ENCODE data around the gene ENTREP3. TPM values are rescaled to one million over a fixed set of nuclear protein-coding genes. Genes with fewer than 3 reads are reported as not detected.
A peak's percentile ranks its signal among the peaks of the same experiment; 100 is the strongest.

The ENTREP3 gene, protein sequence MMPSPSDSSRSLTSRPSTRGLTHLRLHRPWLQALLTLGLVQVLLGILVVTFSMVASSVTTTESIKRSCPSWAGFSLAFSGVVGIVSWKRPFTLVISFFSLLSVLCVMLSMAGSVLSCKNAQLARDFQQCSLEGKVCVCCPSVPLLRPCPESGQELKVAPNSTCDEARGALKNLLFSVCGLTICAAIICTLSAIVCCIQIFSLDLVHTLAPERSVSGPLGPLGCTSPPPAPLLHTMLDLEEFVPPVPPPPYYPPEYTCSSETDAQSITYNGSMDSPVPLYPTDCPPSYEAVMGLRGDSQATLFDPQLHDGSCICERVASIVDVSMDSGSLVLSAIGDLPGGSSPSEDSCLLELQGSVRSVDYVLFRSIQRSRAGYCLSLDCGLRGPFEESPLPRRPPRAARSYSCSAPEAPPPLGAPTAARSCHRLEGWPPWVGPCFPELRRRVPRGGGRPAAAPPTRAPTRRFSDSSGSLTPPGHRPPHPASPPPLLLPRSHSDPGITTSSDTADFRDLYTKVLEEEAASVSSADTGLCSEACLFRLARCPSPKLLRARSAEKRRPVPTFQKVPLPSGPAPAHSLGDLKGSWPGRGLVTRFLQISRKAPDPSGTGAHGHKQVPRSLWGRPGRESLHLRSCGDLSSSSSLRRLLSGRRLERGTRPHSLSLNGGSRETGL
- 28.0 TPM for polyA plus RNA-seq (2013, experiment 1 of 2)
- polyA plus RNA-seq (2013, experiment 2 of 2): 27.0 TPM

DNA sequence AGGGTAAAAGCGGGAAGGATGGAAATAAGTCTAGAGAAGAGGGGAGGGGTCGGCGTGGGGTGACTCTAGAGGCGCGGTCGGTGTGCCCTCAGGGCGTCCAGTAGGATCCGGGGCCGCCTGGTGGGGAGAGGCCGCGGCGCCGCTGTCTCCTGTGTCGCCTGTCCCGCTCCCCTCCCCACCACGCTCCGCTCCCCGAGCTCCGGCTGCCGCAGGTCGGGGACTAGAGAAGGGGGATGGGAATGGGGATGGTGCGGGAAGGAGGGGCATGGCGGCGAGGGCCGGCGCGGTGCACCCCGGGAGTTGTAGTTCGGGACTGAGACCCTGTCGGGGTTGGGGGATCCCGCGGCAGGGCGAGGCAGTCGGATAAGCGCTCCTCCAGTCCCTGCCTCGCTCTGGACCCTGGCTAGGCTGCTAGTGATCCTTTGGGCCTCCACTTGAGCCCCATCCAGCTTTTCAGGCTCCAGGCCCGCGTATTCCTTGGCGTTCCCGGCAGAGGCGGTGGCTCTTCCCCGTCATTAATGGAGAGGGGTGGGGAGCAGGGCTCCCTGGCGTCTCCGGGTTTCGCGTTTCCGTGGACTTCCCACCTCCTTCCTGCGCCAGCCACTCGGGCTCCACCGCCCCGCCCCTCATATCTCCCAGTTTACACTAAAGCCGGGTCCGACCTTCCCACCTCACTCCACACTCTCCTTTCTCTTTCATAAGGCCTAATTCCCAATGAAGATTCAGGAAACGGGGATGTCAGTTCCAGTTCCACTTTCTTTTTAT lies at the start of gene ENTREP3:
TSS of gene ENTREP3 (minus strand) at position 241 of the 765 bp plus-strand sequence. CDS start 606 bp downstream, outside the sequence.
- peak within 1 kb of the TSS; percentile 82 for H3K4ac ChIP-seq (ENCODE audit: low read depth, low read length)
- peak within 1 kb of the TSS; percentile 69 for H2BK5ac ChIP-seq (ENCODE audit: low read length)
- H2BK15ac ChIP-seq (replicated peaks; ENCODE audit: low read depth): no peak within 1 kb of the TSS
- no peak within 1 kb of the TSS for H2BK120ac ChIP-seq (ENCODE audit: low read depth, low read length)
- H3K4me3 ChIP-seq (ENCODE audit: low read length): peak within 1 kb of the TSS; percentile 69
- H3K4me1 ChIP-seq (ENCODE audit: control insufficient read depth, low read depth, low read length): peaks cover 6% of the 10 kb centered on the region
- H3K56ac ChIP-seq (ENCODE audit: low read length): peak within 1 kb of the TSS; percentile 95
- H3K36me3 ChIP-seq (ENCODE audit: control insufficient read depth, insufficient read depth, low read length): peaks cover 3% of the 10 kb centered on the region
- H3K27ac ChIP-seq (ENCODE audit: low read depth, low read length): peak within 1 kb of the TSS; percentile 69
- peak within 1 kb of the TSS; percentile 86 for H3K9ac ChIP-seq (ENCODE audit: low read length)
- no peak within 1 kb of the TSS for H4K8ac ChIP-seq (ENCODE audit: low read depth, low read length)
- H4K5ac ChIP-seq (ENCODE audit: low read length): no peak within 1 kb of the TSS
- H3K23ac ChIP-seq (ENCODE audit: low read length): peak within 1 kb of the TSS; percentile 85
- peaks cover 4% of the 10 kb centered on the region for H3K79me1 ChIP-seq (ENCODE audit: low read length)
- H3K27me3 ChIP-seq (ENCODE audit: insufficient read depth, low read length, poor library complexity): no peaks in the 10 kb centered on the region
- WGBS (ENCODE audit: extremely low coverage, insufficient coverage, low lambda C conversion rate): no CpG with 5 or more reads among the region's 54 CpGs
- peak; percentile 93 for DNase-seq
- H2AK5ac ChIP-seq (ENCODE audit: low read length): peak within 1 kb of the TSS; percentile 59
- peak within 1 kb of the TSS; percentile 82 for H3K18ac ChIP-seq (ENCODE audit: low read length)
- peak within 1 kb of the TSS; percentile 95 for H3K4me2 ChIP-seq (ENCODE audit: low read length)
- no peaks in the 10 kb centered on the region for H3K79me2 ChIP-seq (ENCODE audit: control insufficient read depth, insufficient read depth, low read length)

DNA sequence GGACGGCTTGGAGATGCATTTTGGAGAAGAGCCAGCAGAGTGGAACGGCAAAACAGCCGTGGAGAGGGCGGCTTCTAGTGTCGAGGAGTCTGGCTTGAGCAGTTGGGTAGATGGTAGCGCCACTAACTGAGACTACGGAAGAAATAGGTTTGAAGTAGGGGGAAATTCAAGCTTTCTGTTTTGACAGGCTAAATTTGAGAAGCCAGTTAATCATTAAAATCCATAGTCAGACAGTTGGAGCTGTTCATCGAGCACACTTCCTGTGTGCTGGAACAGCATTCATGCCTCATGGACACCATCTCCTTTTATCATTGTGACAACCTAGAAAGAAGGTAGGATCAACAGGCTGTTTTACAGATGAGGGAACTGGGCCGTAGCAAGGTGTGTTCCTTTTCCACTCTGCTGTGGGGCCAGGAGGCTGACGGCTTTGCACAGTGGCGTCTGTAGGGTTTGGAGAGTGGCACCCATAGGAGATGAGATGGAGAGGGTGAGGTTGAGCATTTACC lies 49.3 kb upstream of the ENTREP3 start:
- Histone ChIP-seq H3K4ac (ENCODE audit: low read depth, low read length) (no peak overlapping the region), H3K4me1 (ENCODE audit: control insufficient read depth, low read depth, low read length) (no peaks in the 10 kb centered on the region), H3K18ac (ENCODE audit: low read length) (no peak overlapping the region), H3K4me3 (ENCODE audit: low read length) (no peak overlapping the region), H3K27me3 (ENCODE audit: insufficient read depth, low read length, poor library complexity) (no peaks in the 10 kb centered on the region), H3K27ac (ENCODE audit: low read depth, low read length) (no peak overlapping the region), H2BK120ac (ENCODE audit: low read depth, low read length) (no peak overlapping the region), H3K79me1 (ENCODE audit: low read length) (peaks cover 4% of the 10 kb centered on the region), H3K4me2 (ENCODE audit: low read length) (no peak overlapping the region), H3K9ac (ENCODE audit: low read length) (no peak overlapping the region), H2BK15ac (replicated peaks; ENCODE audit: low read depth) (no peak overlapping the region), H4K5ac (ENCODE audit: low read length) (no peak overlapping the region), H3K56ac (ENCODE audit: low read length) (no peak overlapping the region), H3K23ac (ENCODE audit: low read length) (no peak overlapping the region), H2BK5ac (ENCODE audit: low read length) (no peak overlapping the region), H3K36me3 (ENCODE audit: control insufficient read depth, insufficient read depth, low read length) (no peaks in the 10 kb centered on the region), H3K79me2 (ENCODE audit: control insufficient read depth, insufficient read depth, low read length) (peaks cover 8% of the 10 kb centered on the region), H2AK5ac (ENCODE audit: low read length) (peak overlapping the region; percentile 38), H4K8ac (ENCODE audit: low read depth, low read length) (no peak overlapping the region)
- DNase-seq: no peak
- no CpG with 5 or more reads among the region's 11 CpGs for WGBS (ENCODE audit: extremely low coverage, insufficient coverage, low lambda C conversion rate)

DNA sequence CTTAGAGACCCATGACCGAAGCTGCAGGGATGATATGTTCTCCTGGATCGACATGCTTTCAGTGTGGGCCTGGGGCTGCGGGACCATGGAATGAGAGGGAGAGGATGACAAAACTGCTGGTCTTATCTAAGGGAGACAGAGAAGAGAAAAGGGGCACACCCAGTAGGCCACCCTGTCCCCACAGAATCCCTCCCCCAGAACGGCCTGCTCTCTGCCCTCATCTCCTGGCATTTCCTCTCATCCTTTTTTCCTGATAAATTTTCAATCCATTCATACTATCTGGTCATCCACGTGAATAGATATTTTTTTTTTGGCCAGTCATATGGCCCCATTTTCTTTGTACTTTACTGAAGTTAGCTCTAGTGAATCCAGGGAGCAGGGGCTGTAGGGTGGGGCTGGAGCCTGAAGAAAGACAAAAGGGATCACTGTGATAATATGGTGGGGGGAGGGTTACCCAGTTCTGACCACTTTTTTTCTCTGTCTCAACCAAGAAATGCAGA lies 46.1 kb upstream of the ENTREP3 start, which contains the start of gene PKLR:
TSS of gene PKLR (minus strand) at position 97 of the 500 bp plus-strand sequence. CDS start at position 54, 43 bp downstream.
- H3K36me3 ChIP-seq (ENCODE audit: control insufficient read depth, insufficient read depth, low read length): no peaks in the 10 kb centered on the region
- H2BK120ac ChIP-seq (ENCODE audit: low read depth, low read length): no peak within 1 kb of the TSS
- no peak within 1 kb of the TSS for H3K18ac ChIP-seq (ENCODE audit: low read length)
- H3K4me1 ChIP-seq (ENCODE audit: control insufficient read depth, low read depth, low read length): no peaks in the 10 kb centered on the region
- no peak within 1 kb of the TSS for H2AK5ac ChIP-seq (ENCODE audit: low read length)
- no peak for DNase-seq
- H3K27ac ChIP-seq (ENCODE audit: low read depth, low read length): no peak within 1 kb of the TSS
- no peak within 1 kb of the TSS for H2BK15ac ChIP-seq (replicated peaks; ENCODE audit: low read depth)
- no peaks in the 10 kb centered on the region for H3K79me2 ChIP-seq (ENCODE audit: control insufficient read depth, insufficient read depth, low read length)
- H3K27me3 ChIP-seq (ENCODE audit: insufficient read depth, low read length, poor library complexity): no peaks in the 10 kb centered on the region
- no peak within 1 kb of the TSS for H2BK5ac ChIP-seq (ENCODE audit: low read length)
- H3K4ac ChIP-seq (ENCODE audit: low read depth, low read length): no peak within 1 kb of the TSS
- H3K79me1 ChIP-seq (ENCODE audit: low read length): no peaks in the 10 kb centered on the region
- no peak within 1 kb of the TSS for H4K5ac ChIP-seq (ENCODE audit: low read length)
- no peak within 1 kb of the TSS for H3K9ac ChIP-seq (ENCODE audit: low read length)
- H3K23ac ChIP-seq (ENCODE audit: low read length): no peak within 1 kb of the TSS
- H3K4me3 ChIP-seq (ENCODE audit: low read length): no peak within 1 kb of the TSS
- no CpG with 5 or more reads among the region's 5 CpGs for WGBS (ENCODE audit: extremely low coverage, insufficient coverage, low lambda C conversion rate)
- no peak within 1 kb of the TSS for H3K4me2 ChIP-seq (ENCODE audit: low read length)
- H3K56ac ChIP-seq (ENCODE audit: low read length): no peak within 1 kb of the TSS
- no peak within 1 kb of the TSS for H4K8ac ChIP-seq (ENCODE audit: low read depth, low read length)

DNA sequence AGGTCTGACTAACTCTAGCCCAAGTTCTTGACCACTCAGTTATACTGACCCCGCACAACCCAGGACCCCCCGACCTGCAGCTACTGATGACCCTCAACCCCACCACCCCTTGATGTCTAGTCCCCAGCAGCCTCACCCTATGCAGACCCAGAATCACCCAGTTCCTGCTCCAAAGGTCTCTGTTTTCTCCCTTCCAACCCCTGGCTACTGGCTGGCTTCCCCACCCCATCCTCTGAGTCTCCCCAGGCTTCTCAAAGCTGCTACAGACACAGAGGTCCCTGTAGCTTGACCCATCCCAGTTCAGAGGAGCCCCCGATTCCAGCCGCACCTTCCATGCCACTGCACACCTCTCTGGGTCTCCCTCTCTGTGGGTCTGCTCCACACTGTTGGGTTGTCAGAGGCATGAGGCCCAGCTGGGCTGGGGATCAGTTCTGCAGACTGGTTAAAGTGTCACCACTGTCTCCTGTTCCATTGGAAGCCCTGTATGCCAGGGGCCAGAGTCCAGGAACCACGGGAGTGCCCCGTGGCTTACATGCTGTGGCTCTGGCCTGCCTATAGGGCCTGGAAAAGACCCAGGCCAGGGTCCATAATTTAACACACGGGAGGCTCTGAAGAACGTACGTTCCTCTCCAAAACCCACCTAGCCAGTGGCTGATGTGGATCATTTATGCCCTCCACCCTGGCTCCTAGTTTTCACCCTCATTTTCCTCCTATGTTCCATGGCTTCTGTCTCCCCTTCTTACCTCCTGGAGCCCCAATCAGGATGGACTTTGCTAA lies 45.5 kb upstream of the ENTREP3 start:
- Histone ChIP-seq H4K5ac (ENCODE audit: low read length) (no peak overlapping the region), H3K4me1 (ENCODE audit: control insufficient read depth, low read depth, low read length) (no peaks in the 10 kb centered on the region), H3K79me1 (ENCODE audit: low read length) (no peaks in the 10 kb centered on the region), H3K27ac (ENCODE audit: low read depth, low read length) (no peak overlapping the region), H3K56ac (ENCODE audit: low read length) (no peak overlapping the region), H3K36me3 (ENCODE audit: control insufficient read depth, insufficient read depth, low read length) (no peaks in the 10 kb centered on the region), H3K79me2 (ENCODE audit: control insufficient read depth, insufficient read depth, low read length) (no peaks in the 10 kb centered on the region), H3K4me2 (ENCODE audit: low read length) (no peak overlapping the region), H2BK15ac (replicated peaks; ENCODE audit: low read depth) (no peak overlapping the region), H4K8ac (ENCODE audit: low read depth, low read length) (no peak overlapping the region), H3K4me3 (ENCODE audit: low read length) (no peak overlapping the region), H2BK120ac (ENCODE audit: low read depth, low read length) (no peak overlapping the region), H3K23ac (ENCODE audit: low read length) (no peak overlapping the region), H2BK5ac (ENCODE audit: low read length) (no peak overlapping the region), H3K4ac (ENCODE audit: low read depth, low read length) (no peak overlapping the region), H3K27me3 (ENCODE audit: insufficient read depth, low read length, poor library complexity) (no peaks in the 10 kb centered on the region), H2AK5ac (ENCODE audit: low read length) (no peak overlapping the region), H3K9ac (ENCODE audit: low read length) (no peak overlapping the region), H3K18ac (ENCODE audit: low read length) (no peak overlapping the region)
- no peak for DNase-seq
- no CpG with 5 or more reads among the region's 9 CpGs for WGBS (ENCODE audit: extremely low coverage, insufficient coverage, low lambda C conversion rate)

DNA sequence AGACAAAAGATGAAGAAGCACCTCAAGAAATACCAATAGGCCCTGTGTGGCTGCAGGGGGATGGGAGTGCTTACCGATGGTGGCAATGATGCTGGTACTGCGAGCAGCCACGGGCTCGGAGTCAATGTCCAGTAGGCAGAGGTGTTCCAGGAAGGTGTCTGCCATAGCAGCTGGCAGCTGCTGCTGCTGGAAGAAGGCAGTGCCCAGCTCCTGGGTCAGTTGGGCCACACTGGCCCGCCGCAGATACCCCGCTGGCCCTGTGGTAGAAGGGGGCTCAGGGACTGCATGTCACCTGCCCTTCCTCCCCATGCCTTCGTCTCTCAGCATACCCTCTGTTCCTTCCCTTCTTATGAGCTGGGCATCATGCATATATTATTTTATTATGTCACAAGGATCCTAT lies 44.7 kb upstream of the ENTREP3 start:
- Histone ChIP-seq H3K79me2 (ENCODE audit: control insufficient read depth, insufficient read depth, low read length) (no peaks in the 10 kb centered on the region), H2BK120ac (ENCODE audit: low read depth, low read length) (no peak overlapping the region), H3K56ac (ENCODE audit: low read length) (no peak overlapping the region), H3K79me1 (ENCODE audit: low read length) (no peaks in the 10 kb centered on the region), H3K27me3 (ENCODE audit: insufficient read depth, low read length, poor library complexity) (no peaks in the 10 kb centered on the region), H2AK5ac (ENCODE audit: low read length) (no peak overlapping the region), H3K36me3 (ENCODE audit: control insufficient read depth, insufficient read depth, low read length) (no peaks in the 10 kb centered on the region), H3K27ac (ENCODE audit: low read depth, low read length) (no peak overlapping the region), H3K18ac (ENCODE audit: low read length) (no peak overlapping the region), H4K8ac (ENCODE audit: low read depth, low read length) (no peak overlapping the region), H3K23ac (ENCODE audit: low read length) (no peak overlapping the region), H3K4me1 (ENCODE audit: control insufficient read depth, low read depth, low read length) (no peaks in the 10 kb centered on the region), H4K5ac (ENCODE audit: low read length) (no peak overlapping the region), H3K4me3 (ENCODE audit: low read length) (no peak overlapping the region), H2BK15ac (replicated peaks; ENCODE audit: low read depth) (no peak overlapping the region), H3K9ac (ENCODE audit: low read length) (no peak overlapping the region), H3K4ac (ENCODE audit: low read depth, low read length) (no peak overlapping the region), H3K4me2 (ENCODE audit: low read length) (no peak overlapping the region), H2BK5ac (ENCODE audit: low read length) (no peak overlapping the region)
- DNase-seq: no peak
- WGBS (ENCODE audit: extremely low coverage, insufficient coverage, low lambda C conversion rate): no CpG with 5 or more reads among the region's 8 CpGs

Data from mesendoderm (in vitro differentiated cells).